T-cell (primary cell): ENCODE measurements around the gene PIK3R4. TPM values are rescaled to one million over a fixed set of nuclear protein-coding genes. Genes with fewer than 3 reads are reported as not detected.

ENCODE experiments used
- ATAC-seq, 4 experiments: fragments of 200-7000 bp in 3 of 4; fragments of 150-1000 bp in 1 of 4; cut with Tn5 transposase; replicated peaks in 1 of 4; 1 replicate in 3 of 4; 2 replicates in 1 of 4; pipeline ENCODE4 v1.10.0; 2021; ENCODE audit warnings: moderate library complexity in 3 of 4, mild to moderate bottlenecking in 2 of 4, moderate number of reproducible peaks in 1 of 4
- CTCF ChIA-PET, 2 donors: fragments of 300-600 bp; sonication (Branson Sonifier 250); formaldehyde crosslinking; loops; one replicate each; lab custom pipeline; 2022; ENCODE audit warnings: antibody characterized with exemption in 2 of 2; lab: Charles Lee
- POLR2A ChIA-PET, 2 donors: fragments of 300-600 bp; sonication (Branson Sonifier 250); formaldehyde crosslinking; loops; one replicate each; lab custom pipeline; 2022; ENCODE audit warnings: antibody characterized with exemption in 2 of 2; lab: Charles Lee
- DNase-seq, 35 experiments: peaks; one replicate each; pipeline versions ENCODE4 v3.0.0 to v3.0.0-alpha.2; 2013 to 2023
- H3K27ac ChIP-seq: one replicate; pipeline ENCODE4 v1.5.1; 2013; ENCODE audit warnings: low read length
- H3K27me3 ChIP-seq, 2 experiments: replicated peaks in 1 of 2; 1 replicate in 1 of 2; 2 replicates in 1 of 2; pipeline versions ENCODE4 v1.6.1 to v1.7.0; 2013; ENCODE audit warnings: low read length in 1 of 2, mixed read lengths in 1 of 2; ENCODE audit not compliant: control insufficient read depth in 2 of 2, insufficient read depth in 2 of 2; ENCODE audit errors: extremely low read depth in 1 of 2
- H3K36me3 ChIP-seq, 2 donors: 1 replicate in 1 of 2; 2 replicates in 1 of 2; pipeline versions ENCODE4 v1.6.1 to v1.7.0; 2013; ENCODE audit warnings: low read length in 1 of 2; ENCODE audit not compliant: control insufficient read depth in 2 of 2, insufficient read depth in 1 of 2; ENCODE audit errors: extremely low read depth in 1 of 2
- H3K4me1 ChIP-seq, 2 experiments: 1 replicate in 1 of 2; 2 replicates in 1 of 2; pipeline versions ENCODE4 v1.6.1 to v1.7.0; 2013; ENCODE audit warnings: low read length in 2 of 2, mixed read lengths in 1 of 2; ENCODE audit not compliant: insufficient read depth in 2 of 2, control insufficient read depth in 1 of 2; ENCODE audit errors: extremely low read depth in 1 of 2
- H3K4me3 ChIP-seq, 2 donors: 1 replicate in 1 of 2; 2 replicates in 1 of 2; pipeline versions ENCODE4 v1.5.1 to v1.7.0; 2013; ENCODE audit warnings: mild to moderate bottlenecking in 2 of 2, low read length in 1 of 2, moderate library complexity in 1 of 2; ENCODE audit not compliant: control insufficient read depth in 1 of 2; ENCODE audit errors: extremely low read depth in 1 of 2
- H3K9me3 ChIP-seq: 2 replicates; pipeline ENCODE4 v1.7.0; 2013
- H3K27ac Mint-ChIP-seq, 2 donors: one replicate each; pipeline ENCODE4 v1.8.0; 2020 to 2021; ENCODE audit warnings: mild to moderate bottlenecking in 2 of 2, mixed read lengths in 2 of 2
- H3K27me3 Mint-ChIP-seq, 2 donors: one replicate each; pipeline ENCODE4 v1.8.0; 2021 to 2022; ENCODE audit warnings: mixed read lengths in 2 of 2
- H3K36me3 Mint-ChIP-seq: one replicate; pipeline ENCODE4 v1.8.0; 2021; ENCODE audit warnings: mixed read lengths
- H3K4me1 Mint-ChIP-seq, 3 donors: one replicate each; pipeline ENCODE4 v1.8.0; 2020 to 2022; ENCODE audit warnings: mixed read lengths in 3 of 3, mild to moderate bottlenecking in 1 of 3
- H3K4me3 Mint-ChIP-seq, 3 donors: one replicate each; pipeline ENCODE4 v1.8.0; 2020 to 2022; ENCODE audit warnings: mild to moderate bottlenecking in 3 of 3, mixed read lengths in 3 of 3, moderate library complexity in 3 of 3
- H3K9me3 Mint-ChIP-seq, 3 donors: one replicate each; pipeline ENCODE4 v1.8.0; 2020 to 2022; ENCODE audit warnings: mixed read lengths in 3 of 3
- WGBS: methylation state at CpG from one replicate; pipeline ENCODE4 v1.1.5; 2013; ENCODE audit warnings: missing lambda C conversion rate; ENCODE audit not compliant: insufficient coverage; 5-methylcytosine and 5-hydroxymethylcytosine counted together
- total RNA-seq, 35 experiments: library from RNA in 6 of 35; stranded (reverse) in 6 of 35; fragments of 120-200 nt in 1 of 35; gene quantifications; one replicate each; pipeline versions ENCODE4 v1.2.1 to v1.2.4 and lab custom pipeline; 2013 to 2026

PIK3R4 gene
- total RNA-seq, 5 donors from 2014 or later (not counting 1 experiment from before 2014, with no cell fraction given) = 14.4 to 30.7 (median 26.0) TPM

DNA sequence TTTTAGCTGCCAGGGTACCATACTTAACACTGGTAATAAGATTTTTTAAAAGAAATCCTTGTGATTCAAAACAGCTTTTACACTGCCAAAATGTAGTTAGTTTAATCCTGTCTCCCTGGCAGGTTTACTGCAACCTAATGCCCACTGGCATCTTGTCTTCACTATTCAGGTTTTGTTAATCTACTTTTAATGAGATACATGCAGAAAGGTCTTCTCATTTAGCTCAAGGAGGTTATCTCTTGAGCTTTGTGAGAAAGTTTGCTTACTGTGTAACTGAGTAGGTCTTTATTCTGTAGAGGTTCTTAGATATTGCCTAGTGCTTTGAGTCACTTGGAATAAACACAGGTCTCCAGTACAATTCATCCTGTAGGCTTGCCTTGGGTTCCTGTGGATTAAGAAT lies 110.7 kb downstream of the PIK3R4 start:
- Mint-ChIP-seq H3K4me3 (no peak overlapping the region), H3K36me3 (no peaks in the 10 kb centered on the region), H3K9me3 (peaks cover 0 to 4% (median 3%) of the 10 kb centered on the region in 3 donors), H3K4me1 (no peaks in the 10 kb centered on the region), H3K27me3 (peaks cover 3 to 10% of the 10 kb centered on the region in 2 donors), H3K27ac (no peak overlapping the region)
- DNase-seq (no peak), ATAC-seq (no peak)
- POLR2A ChIA-PET = no interaction called here
- no peaks in the 10 kb centered on the region for H3K4me1 ChIP-seq
- no peaks in the 10 kb centered on the region for H3K36me3 ChIP-seq
- CTCF ChIA-PET = no interaction called here
- no peaks in the 10 kb centered on the region for H3K9me3 ChIP-seq
- H3K27ac ChIP-seq = no peak overlapping the region
- H3K4me3 ChIP-seq = no peak overlapping the region
- H3K27me3 ChIP-seq = no peaks in the 10 kb centered on the region

DNA sequence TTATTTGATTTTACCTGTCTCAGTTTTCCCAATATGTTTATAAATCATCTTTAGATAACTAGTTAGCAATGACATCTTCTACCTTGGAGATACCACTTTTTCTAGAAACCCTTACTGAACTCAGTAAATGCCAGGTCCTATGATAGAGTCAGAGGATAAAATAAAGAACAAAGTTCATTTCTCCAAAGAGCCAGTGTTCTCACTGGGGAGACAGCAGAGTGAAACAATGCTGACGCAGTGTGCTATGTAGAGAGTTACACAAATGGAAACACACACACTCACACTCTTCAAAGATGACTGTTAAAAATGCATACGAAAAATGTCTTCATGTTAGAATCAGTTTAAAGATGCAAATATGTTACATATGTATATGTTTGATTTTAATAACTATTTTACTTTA lies 111.3 kb downstream of the PIK3R4 start:
- CTCF ChIA-PET = no interaction called here
- H3K9me3 Mint-ChIP-seq = peaks cover 0 to 4% (median 3%) of the 10 kb centered on the region in 3 donors

More for the DNA sequence above, 111.3 kb downstream of the PIK3R4 start:
- DNase-seq (no peak), ATAC-seq (no peak)
- no CpG with 5 or more reads among the region's 2 CpGs for WGBS
- no peak overlapping the region for H3K4me3 ChIP-seq
- no peaks in the 10 kb centered on the region for H3K36me3 ChIP-seq
- Mint-ChIP-seq H3K4me3 (no peak overlapping the region), H3K36me3 (no peaks in the 10 kb centered on the region), H3K27ac (no peak overlapping the region), H3K27me3 (peaks cover 0 to 10% of the 10 kb centered on the region in 2 donors), H3K4me1 (no peaks in the 10 kb centered on the region)
- no peaks in the 10 kb centered on the region for H3K9me3 ChIP-seq
- no peaks in the 10 kb centered on the region for H3K27me3 ChIP-seq
- H3K27ac ChIP-seq = no peak overlapping the region
- H3K4me1 ChIP-seq = no peaks in the 10 kb centered on the region
- POLR2A ChIA-PET = no interaction called here

Other genes starting within 250 kb of the PIK3R4 start
- gene COL6A6, start 229.7 kb downstream of the PIK3R4 start, total RNA-seq = under 1 TPM in 1 of 5 donors, not detected in 4; 0.06 TPM
- gene ATP2C1, start 147.3 kb upstream of the PIK3R4 start, total RNA-seq = 10 to 100 TPM; 36.4 to 60.1 (median 42.6) TPM